NCI-H774 (cell line): ENCODE measurements around the gene KRTAP2-2.

Source experiments
- DNase-seq: peaks from one replicate; lab custom pipeline; 2025; lab: John Stamatoyannopoulos, UW

Gene KRTAP2-2

DNA sequence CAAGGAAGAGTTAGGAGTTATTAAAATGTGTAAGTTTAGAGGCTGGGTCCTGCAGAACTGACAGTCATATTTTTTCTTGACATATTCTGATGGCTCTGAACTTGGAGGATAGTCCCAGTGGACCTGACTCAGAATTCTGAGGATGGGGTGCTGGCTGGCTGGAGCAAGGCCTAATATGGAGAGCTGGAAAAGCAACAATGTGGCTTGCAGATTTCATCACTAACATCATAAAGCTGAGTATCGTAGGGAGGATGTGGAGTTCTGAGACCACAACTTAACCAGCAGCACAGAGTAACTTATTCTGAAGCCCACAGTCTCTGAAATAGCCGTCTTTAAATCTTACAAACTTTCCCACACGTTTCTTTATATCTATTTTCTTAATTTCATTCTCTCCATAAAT lies 30.3 kb downstream of the KRTAP2-2 start:
- DNase-seq, result no peak

DNA sequence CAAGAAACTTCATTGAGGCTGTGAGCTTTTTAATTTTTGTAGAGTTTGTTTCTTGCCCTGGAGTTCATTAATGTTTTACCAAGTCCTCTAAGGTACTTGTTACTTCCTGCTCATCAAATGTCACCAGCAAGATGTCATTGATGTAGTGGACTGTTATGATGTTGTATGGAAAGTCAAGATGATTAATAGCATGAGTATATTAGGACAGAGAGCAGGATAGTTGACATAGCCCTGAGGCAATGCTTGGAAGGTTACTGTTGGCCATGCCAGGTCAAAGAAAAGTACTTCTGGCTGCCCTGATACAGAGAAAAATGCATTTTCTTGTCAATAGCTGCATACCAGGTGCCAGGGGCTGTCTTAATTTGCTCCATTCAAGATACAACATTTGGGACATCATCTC lies 34.7 kb downstream of the KRTAP2-2 start:
- DNase-seq, result no peak

DNA sequence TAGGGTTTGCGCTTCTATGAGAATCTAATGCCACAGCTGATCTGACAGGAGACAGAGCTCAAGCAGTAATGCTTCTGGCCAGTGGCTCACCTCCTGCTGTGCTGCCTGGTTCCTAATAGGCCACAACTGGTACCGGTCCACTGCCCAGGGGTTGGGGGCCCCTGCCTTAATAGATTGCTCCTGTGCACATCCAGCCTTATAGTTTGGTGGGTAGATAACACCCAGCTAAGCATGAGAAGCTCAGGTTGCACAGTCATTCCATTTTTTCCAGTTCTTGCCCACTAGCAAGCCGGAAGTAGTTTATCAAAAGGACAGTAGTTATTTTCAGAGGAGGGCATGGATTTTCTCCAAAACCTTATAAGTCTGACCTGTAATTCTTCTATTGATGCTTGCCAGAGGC lies 35.6 kb downstream of the KRTAP2-2 start:
- DNase-seq, result no peak

DNA sequence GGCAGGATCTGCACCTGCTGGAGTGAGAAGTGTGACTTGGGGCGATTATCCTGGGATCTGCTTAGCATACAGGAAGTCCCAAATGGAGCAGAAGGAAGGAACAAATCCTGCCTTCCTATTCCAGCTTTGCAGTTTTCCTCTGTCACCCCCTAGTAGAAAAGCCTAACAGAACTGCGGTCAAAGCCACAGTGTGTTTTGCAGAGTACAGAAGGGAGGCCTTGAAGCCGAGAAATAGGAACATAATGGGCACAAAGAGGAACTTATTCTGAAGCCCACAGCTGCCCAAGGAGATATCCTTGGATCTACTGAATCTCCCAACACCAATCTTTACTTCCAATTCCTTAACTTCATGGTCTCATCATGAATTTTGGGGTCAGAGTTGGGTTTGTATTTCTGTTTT lies 36.5 kb downstream of the KRTAP2-2 start:
- DNase-seq, result no peak

DNA sequence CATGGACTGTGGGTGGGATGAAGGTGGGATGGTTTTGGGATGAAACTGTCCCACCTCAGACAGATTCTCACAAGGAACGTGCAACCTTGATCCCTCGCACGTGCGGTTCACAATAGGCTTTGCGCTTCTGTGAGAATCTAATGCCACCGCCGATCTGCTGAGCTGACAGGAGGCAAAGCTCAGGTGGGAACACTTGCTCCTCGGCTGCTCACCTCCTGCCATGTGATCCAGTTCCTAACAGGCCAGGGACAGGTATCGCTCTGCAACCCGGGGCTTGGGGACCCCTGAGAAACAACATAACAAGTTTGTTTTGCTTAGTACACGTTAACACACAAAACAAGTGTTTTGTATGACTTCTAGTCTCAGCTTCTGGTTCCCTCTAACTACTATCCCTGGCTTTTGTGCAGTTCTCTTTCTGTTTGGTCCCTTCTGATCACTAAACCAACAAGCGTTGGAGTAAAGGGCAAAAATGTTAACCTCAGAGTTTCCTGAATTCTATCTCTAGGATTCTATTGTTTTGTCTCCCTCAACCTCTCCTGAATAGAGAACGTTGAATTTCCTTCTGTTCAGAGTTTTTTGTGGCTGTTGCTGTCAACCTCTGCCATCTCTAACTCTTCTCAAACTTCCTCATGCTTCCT lies 38.3 kb downstream of the KRTAP2-2 start:
- no peak for DNase-seq

DNA sequence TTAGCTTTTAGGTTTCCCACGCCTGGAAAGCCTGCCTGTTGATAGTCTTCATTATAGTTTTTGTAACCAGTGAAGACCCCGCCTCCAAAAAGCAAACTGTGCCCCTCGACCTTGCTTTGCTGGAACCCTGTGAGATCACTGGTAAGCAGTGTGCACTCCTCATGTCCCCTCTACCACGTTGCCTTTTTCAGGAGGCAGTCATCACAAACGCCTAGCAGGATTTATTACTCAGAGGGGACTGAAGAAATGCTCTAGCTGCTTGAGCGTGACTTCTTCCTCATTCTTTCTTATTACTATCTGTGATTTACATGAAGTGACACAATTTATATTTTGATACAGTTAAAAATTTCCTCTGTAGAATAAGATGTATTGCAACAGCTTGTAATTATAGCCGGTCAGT lies 39.6 kb downstream of the KRTAP2-2 start:
- DNase-seq, result no peak

DNA sequence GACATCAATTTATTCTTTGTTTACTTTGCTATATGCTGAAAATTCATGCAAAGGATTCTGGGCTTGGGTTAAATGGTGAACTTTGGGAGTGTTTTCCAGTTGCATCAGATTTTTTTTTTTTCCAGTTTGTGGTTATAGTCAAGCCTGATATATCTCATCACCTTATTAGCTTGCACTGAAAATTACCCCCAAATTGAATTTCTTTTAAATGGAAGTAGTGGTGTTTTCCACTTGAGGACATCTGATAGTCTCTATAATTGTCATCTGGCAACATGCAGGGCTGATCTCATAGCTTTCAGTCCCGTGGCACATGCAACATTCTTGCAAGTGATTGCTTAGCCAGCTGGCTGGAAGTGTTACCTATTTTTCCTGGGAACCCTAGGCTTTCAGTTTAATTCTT lies 41.4 kb downstream of the KRTAP2-2 start:
- DNase-seq, result no peak

DNA sequence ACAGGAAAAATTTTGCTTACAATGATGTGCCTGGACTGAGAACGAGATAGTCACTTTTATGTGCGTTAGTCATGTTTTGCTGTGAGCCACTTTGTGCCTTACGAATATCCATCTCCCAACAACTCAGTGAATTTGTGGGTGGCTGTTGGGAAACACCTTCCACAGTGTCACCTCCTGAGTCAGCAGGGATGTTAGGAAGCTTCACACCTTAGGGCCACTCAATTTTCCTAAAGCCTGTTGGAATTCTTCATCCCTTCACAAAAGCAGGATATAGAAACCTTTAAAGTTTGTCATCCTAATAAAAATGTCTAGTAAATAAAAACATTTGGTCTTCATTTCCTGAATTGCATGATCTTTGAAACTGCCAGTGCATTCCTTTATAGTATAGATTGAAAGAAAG lies 41.8 kb downstream of the KRTAP2-2 start:
- no peak for DNase-seq

DNA sequence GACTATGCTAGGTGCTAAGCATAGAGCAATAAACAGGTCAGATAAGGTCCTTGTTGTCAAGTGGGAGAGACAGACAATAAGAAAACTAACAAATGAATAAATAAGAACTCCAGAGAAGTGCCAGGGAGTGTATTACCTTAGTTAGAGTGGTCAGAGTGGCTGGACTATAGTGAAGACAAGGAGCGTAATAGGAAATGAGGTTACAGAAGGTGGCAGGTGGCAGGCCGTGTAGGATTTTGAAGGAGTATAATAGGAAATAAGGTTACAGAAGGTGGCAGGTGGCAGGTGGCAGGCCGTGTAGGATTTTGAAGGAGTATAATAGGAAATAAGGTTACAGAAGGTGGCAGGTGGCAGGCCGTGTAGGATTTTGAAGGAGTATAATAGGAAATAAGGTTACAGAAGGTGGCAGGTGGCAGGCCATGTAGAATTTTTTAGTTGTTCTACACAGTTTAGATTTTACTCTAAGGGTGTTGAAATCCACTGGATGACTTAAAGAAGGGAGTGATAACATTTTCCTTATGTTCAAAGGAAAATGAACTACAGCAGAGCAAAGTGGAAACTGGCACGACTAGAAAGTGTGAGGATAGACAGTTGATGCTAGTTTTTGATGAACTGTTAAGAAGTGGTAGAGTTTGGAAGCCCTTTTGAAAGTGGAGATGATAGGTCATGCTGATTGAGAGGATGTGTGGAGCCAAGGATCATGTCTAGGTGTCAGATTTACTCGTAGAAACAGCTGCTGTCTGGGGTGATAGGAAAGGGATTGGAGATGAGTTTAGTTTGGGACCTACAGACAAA lies 42.5 kb downstream of the KRTAP2-2 start:
- DNase-seq, result peak; percentile 25

DNA sequence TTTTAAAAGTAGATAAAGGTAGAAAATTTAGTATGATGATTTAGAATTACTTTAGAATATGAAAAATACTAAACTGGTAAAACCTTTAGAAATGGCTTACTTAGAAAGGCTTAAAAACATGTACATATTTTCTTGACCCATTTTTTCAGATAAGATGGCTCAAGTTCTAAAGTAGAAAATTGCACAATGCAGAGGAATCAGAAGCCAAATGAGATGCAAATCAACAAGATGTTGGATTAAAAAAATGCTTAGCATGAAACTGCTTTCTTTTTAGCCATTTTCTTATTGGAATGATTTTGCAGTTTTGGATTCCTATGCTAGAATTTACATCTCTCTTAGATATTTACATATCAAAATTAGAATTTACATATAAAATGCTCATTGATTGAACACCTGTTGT lies 44.6 kb downstream of the KRTAP2-2 start:
- DNase-seq, result no peak

DNA sequence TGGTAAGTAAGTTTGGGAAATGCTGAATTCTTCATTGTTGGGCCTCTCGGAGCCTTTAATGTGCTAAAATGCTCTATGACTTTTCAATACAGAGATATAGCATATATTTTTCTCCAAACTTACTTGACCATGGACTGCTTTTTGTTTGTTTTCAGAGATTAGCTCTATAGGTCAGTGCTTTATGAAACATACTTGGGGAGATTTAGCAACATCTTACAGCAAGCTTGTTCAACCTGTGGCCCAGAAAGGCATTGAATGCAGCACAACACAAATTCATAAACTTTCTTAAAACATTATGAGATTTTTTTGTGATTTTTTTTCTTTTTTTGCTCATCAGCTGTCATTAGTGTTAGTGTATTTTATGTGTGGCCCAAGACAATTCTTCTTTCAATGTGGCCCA lies 45.1 kb downstream of the KRTAP2-2 start:
- no peak for DNase-seq

DNA sequence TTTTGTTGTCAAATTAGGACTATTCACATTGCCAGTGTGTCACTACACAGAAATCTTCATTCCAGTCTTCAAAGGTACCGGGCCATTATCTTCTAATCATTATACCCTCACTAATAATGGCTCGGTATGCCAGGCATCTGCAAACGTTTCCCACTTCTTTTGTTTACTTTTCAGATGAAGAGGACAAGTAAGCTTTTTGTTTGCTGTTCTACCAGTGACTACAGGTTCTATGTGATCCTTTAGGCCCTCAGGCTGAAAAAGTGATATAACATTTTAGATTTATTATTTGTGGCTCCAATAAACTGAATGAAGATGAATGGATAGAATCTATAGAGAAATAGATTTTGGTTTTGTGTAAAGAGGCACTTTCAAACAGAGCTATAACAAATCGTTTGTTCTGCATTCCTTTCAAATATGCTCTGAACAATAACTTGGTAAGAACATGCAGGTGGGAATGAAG lies 45.7 kb downstream of the KRTAP2-2 start:
- DNase-seq, result peak; percentile 75

DNA sequence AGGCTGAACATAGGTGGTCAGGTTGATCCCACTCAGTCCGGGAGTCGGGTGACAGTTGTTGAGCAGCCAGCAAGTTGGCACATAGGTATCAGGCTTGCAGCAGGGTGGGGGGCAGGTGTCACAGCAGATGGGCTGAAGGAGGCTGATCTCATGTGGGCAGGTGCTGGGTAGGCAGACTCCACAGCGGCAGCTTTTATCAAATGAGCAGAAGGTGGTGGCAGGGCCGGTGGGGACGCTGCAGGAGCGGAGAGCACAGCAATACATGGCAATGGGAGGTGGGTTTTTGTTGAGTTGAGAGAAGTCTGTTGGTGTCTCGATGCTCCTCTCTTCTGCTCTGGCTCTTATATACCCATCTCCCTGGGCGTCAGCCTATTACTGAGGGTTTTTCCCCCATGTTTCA lies 46.2 kb downstream of the KRTAP2-2 start, which contains the start of gene KRTAP3-1:
TSS of gene KRTAP3-1 (minus strand) at position 318 of the 400 bp plus-strand sequence. CDS start at position 264, 54 bp downstream.
- peak; percentile 82 for DNase-seq
